Camera-type eye (tissue), 1 donor: ENCODE data around the gene CREG1. TPM values are rescaled to one million over a fixed set of nuclear protein-coding genes. Genes with fewer than 3 reads are reported as not detected.

ENCODE experiments used
- total RNA-seq: library from RNA; depleted of rRNA; stranded (reverse); fragments of >200 nt; gene quantifications from one replicate; pipeline ENCODE4 v1.2.3, GENCODE V29; 2014

The CREG1 gene
- 75.8 TPM for total RNA-seq

GRCh38 chr1:167553136-167554027 lies at the start of gene CREG1:
TSS of gene CREG1 (minus strand) at chr1:167553762.

DNA sequence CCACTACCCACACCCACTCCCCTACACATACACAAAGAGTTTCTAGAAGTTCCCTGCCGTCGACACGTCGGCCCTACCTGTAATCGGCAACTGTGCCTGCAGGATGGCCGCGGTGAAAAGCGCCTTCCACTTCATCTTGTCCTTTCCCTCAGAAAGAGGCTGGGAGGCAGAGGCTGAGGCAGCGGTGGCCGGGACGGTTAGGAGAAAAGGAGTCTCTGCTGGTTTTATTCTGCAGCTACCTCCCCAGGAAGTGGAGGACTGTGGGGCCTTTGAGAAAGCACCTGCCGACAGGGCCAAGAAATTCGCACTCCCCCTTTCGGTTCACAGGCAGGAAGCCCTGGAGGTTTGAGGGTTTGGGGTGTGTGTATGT lies 35.2 kb downstream of the CREG1 start, which contains the start of gene CD247:
Gene CD247 (minus strand): TSS at position 199 of the 370 bp plus-strand sequence. CDS start 64 bp downstream, at position 135.

Other genes with a start within 250 kb of the CREG1 start
- 0.77 TPM for gene CD247, start 35.2 kb downstream of the CREG1 start, total RNA-seq
- gene RCSD1, start 76.5 kb upstream of the CREG1 start, total RNA-seq = 10.9 TPM
- 114 TPM for gene MPZL1, start 168.2 kb upstream of the CREG1 start, total RNA-seq